Natural killer cell (primary cell): ENCODE measurements around the gene SYNGR3. TPM values are rescaled to one million over a fixed set of nuclear protein-coding genes. Genes with fewer than 3 reads are reported as not detected.
"Not testable (repeated sequence)": the region's sequence is repeated elsewhere in the genome, so short reads cannot be mapped to it uniquely, and the experiment has no call there.

Experiments
- ATAC-seq, 3 donors: fragments of 150-1000 bp in 2 of 3; fragments of 200-7000 bp in 1 of 3; cut with Tn5 transposase; 1 replicate in 1 of 3; 2 replicates in 2 of 3; pipeline ENCODE4 v1.10.0; 2021; ENCODE audit warnings: mild to moderate bottlenecking in 2 of 3, moderate library complexity in 2 of 3
- DNase-seq, 2 donors: peaks; one replicate each; pipeline versions ENCODE4 v3.0.0 to v3.0.0-alpha.2; 2013 to 2021; ENCODE audit warnings: mixed read lengths in 1 of 2
- H3K27ac ChIP-seq: one replicate; pipeline ENCODE4 v1.5.1; 2013; ENCODE audit warnings: mild to moderate bottlenecking, low read length
- H3K27me3 ChIP-seq: one replicate; pipeline ENCODE4 v1.6.1; 2013; ENCODE audit warnings: low read length; ENCODE audit not compliant: control insufficient read depth, insufficient read depth
- H3K36me3 ChIP-seq: one replicate; pipeline ENCODE4 v1.6.1; 2013; ENCODE audit warnings: low read length; ENCODE audit not compliant: control insufficient read depth, insufficient read depth
- H3K4me1 ChIP-seq: one replicate; pipeline ENCODE4 v1.6.1; 2013; ENCODE audit warnings: low read length; ENCODE audit not compliant: control insufficient read depth, insufficient read depth
- H3K4me3 ChIP-seq: one replicate; pipeline ENCODE4 v1.5.1; 2013; ENCODE audit warnings: low read length
- H3K9me3 ChIP-seq: one replicate; pipeline ENCODE4 v1.6.1; 2013; ENCODE audit warnings: low read length; ENCODE audit not compliant: control insufficient read depth, insufficient read depth
- H3K27ac Mint-ChIP-seq, 2 donors: one replicate each; pipeline ENCODE4 v1.8.0; 2022; ENCODE audit warnings: mild to moderate bottlenecking in 2 of 2, mixed read lengths in 2 of 2, moderate library complexity in 1 of 2
- H3K27me3 Mint-ChIP-seq, 2 donors: one replicate each; pipeline ENCODE4 v1.8.0; 2022; ENCODE audit warnings: low read depth in 2 of 2, mixed read lengths in 2 of 2
- H3K36me3 Mint-ChIP-seq: one replicate; pipeline ENCODE4 v1.8.0; 2022; ENCODE audit warnings: mixed read lengths
- H3K4me1 Mint-ChIP-seq, 2 donors: one replicate each; pipeline ENCODE4 v1.8.0; 2022; ENCODE audit warnings: mixed read lengths in 2 of 2
- H3K4me3 Mint-ChIP-seq: one replicate; pipeline ENCODE4 v1.8.0; 2022; ENCODE audit warnings: mild to moderate bottlenecking, moderate library complexity, mixed read lengths
- H3K9me3 Mint-ChIP-seq, 2 donors: one replicate each; pipeline ENCODE4 v1.8.0; 2022; ENCODE audit warnings: mixed read lengths in 2 of 2
- WGBS: methylation state at CpG from one replicate; pipeline ENCODE4 v1.1.7; 2013; ENCODE audit warnings: missing lambda C conversion rate; ENCODE audit not compliant: insufficient coverage; 5-methylcytosine and 5-hydroxymethylcytosine counted together
- intact Hi-C: fragments of 100-400 bp; cut with micrococcal nuclease; formaldehyde crosslinking; loops from one replicate; pipeline ENCODE4 v1.14.2; 2022
- total RNA-seq, 4 donors: library from RNA; stranded (reverse); fragments of 120-200 nt in 1 of 4; gene quantifications; one replicate each; pipeline versions ENCODE4 v1.2.3 to v1.2.4, GENCODE V29; 2013 to 2022
- TF ChIP-seq, protein P1 (sequence below): fragments of 200-600 bp; IDR thresholded peaks from one replicate; pipeline ENCODE4 v1.8.0; 2022; ENCODE audit warnings: antibody characterized with exemption

Gene SYNGR3
- total RNA-seq, 3 donors from 2014 or later (not counting 1 experiment from before 2014, with no cell fraction given): 10.3 to 19.3 (median 19.1) TPM

DNA sequence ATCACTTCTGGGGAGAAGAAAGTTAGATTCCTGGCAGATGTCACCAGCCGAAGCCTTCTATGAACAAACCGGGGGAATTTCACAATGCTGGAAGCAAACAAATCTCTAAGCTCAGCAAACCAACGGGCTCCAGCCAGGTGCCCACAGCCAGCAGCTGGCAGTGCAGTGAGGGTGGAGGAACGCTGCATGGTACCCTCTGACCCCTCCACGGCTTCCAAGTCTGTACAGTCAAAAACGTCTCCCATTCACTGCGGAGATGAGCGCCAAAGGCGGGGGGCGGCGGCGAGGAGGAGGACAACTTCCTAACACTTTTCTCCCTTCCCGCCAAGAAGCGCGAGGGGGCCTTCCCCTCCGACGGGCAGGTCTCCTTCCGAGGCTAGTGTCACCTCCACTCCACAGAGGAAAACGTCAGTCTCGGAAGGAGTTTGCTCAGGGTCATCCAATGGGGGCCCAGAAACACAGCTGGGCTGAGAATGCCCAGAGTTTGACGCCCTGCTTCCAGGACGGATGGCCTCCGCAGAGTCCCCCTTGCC lies 18.9 kb downstream of the SYNGR3 start:
- intact Hi-C loops: loop anchor here (10.0 kb wide), 2 partner anchors 476 to 656 kb away; no protein-coding TSS in a partner anchor
- WGBS: 3% methylated on average over 23 of the region's 23 CpGs
- ATAC-seq: no peak
- peaks cover 61% of the 10 kb centered on the region for H3K4me1 ChIP-seq
- peak overlapping the region; percentile 58 for H3K27ac ChIP-seq
- no peaks in the 10 kb centered on the region for H3K27me3 Mint-ChIP-seq
- H3K9me3 Mint-ChIP-seq: no peaks in the 10 kb centered on the region
- peaks cover 28 to 54% of the 10 kb centered on the region in 2 donors for H3K4me1 Mint-ChIP-seq
- peak overlapping the region; percentile 76 to 94 for H3K27ac Mint-ChIP-seq
- peak in 1 of 2 donors; percentile 49 for DNase-seq
- H3K36me3 Mint-ChIP-seq: no peaks in the 10 kb centered on the region
- no peaks in the 10 kb centered on the region for H3K27me3 ChIP-seq
- TF ChIP-seq, protein P1, sequence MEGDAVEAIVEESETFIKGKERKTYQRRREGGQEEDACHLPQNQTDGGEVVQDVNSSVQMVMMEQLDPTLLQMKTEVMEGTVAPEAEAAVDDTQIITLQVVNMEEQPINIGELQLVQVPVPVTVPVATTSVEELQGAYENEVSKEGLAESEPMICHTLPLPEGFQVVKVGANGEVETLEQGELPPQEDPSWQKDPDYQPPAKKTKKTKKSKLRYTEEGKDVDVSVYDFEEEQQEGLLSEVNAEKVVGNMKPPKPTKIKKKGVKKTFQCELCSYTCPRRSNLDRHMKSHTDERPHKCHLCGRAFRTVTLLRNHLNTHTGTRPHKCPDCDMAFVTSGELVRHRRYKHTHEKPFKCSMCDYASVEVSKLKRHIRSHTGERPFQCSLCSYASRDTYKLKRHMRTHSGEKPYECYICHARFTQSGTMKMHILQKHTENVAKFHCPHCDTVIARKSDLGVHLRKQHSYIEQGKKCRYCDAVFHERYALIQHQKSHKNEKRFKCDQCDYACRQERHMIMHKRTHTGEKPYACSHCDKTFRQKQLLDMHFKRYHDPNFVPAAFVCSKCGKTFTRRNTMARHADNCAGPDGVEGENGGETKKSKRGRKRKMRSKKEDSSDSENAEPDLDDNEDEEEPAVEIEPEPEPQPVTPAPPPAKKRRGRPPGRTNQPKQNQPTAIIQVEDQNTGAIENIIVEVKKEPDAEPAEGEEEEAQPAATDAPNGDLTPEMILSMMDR: no peak
- H3K9me3 ChIP-seq: no peaks in the 10 kb centered on the region
- peak overlapping the region; percentile 76 for H3K4me3 Mint-ChIP-seq
- peak overlapping the region; percentile 32 for H3K4me3 ChIP-seq
- H3K36me3 ChIP-seq: no peaks in the 10 kb centered on the region

DNA sequence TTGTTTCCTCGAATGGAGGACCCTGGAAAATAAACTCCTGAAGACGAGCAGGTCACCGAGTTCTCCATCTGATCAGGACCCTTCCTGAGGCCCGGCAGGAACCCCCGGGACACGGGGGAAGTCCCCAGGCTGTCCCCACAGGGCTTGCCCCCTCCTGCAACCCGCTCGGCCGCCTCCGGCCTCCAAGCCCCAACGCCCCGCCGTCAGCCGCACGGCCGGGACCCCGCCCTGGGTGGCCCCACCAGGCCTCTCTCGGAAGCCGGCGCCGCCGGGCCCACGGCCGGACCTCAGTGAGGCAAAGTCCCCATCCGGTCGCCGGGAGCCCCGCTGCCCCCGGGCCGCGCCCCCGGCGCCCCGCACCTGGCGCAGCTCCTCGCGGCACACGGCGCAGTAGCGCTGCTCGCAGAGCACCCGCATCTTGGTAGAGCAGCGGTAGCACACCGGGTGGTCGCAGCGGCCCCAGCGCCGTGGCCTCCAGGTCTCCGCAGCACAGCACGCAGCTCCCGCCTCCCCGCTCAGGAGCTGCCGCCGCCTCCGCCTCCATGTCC lies 19.5 kb downstream of the SYNGR3 start:
- ATAC-seq (peak; percentile 27 to 41 (median 40)), DNase-seq (peak in 1 of 2 donors; percentile 32)
- no peaks in the 10 kb centered on the region for H3K27me3 ChIP-seq
- peak overlapping the region; percentile 58 for H3K27ac ChIP-seq
- peak overlapping the region; percentile 32 for H3K4me3 ChIP-seq
- Mint-ChIP-seq H3K27me3 (no peaks in the 10 kb centered on the region), H3K9me3 (no peaks in the 10 kb centered on the region), H3K27ac (peak overlapping the region; percentile 76 to 94), H3K4me3 (peak overlapping the region; percentile 76), H3K36me3 (no peaks in the 10 kb centered on the region), H3K4me1 (peaks cover 28 to 50% of the 10 kb centered on the region in 2 donors)
- TF ChIP-seq, protein P1: no peak
- H3K4me1 ChIP-seq: peaks cover 55% of the 10 kb centered on the region
- H3K36me3 ChIP-seq: no peaks in the 10 kb centered on the region
- WGBS: under 1% methylated on average over 55 of the region's 55 CpGs
- H3K9me3 ChIP-seq: no peaks in the 10 kb centered on the region
- intact Hi-C loops: loop anchor here (10.0 kb wide), 2 partner anchors 476 to 656 kb away; no protein-coding TSS in a partner anchor

DNA sequence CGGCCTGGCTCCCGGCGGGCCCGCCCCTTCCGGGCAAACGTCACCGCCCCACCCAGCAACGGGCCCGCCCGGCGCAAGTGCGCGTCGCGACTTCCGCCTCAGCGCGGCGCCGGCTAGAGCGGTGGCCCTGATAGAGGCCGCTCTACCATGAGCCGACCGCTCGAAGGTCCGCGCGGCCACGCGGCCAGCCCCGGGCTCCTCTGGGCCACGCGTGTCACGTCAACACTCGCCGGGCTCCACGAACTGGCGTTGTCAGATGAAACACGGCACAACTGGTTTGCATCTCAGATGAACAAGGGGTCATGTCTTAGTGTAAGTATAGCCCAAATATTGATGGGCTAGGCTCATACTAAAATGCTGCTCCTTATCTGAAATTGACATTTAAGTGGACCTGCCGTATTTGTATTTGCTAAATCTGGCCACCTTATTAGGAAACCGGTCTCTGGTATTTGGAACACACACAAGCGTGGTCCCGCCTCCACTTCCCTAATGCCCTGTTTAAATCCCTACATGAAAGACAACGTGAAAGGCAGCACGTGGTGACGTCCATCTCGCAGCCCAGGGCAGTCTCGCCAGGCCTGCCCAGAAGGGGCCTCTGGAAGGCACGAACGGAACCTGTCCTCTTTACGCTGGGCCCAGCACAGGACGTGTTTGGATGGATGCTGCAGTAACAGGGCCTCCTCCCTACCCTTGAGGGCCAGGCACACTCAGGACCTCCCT lies 20.2 kb downstream of the SYNGR3 start, which contains the start of gene ZNF598:
ZNF598 (minus strand) TSS at position 31 of the 720 bp plus-strand sequence.
- no peaks in the 10 kb centered on the region for H3K27me3 Mint-ChIP-seq
- peaks cover 50% of the 10 kb centered on the region for H3K4me1 ChIP-seq

DNA sequence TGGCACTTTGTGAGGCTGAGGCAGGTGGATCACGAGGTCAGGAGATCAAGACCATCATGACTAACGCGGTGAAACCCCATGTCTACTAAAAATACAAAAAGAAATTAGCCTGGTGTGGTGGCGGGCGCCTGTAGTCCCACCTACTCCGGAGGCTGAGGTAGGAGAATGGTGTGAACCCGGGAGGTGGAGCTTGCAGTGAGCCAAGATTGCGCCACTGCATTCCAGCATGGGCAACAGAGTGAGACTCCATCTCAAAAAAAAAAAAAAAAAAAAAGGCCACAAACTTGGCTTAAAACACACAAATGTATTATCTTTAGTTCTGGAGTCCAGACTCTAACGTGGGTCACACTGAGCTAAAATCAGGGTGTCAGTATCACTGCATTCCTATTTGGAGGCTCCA lies 22.0 kb downstream of the SYNGR3 start:
- intact Hi-C loops, ATAC-seq, H3K4me3 Mint-ChIP-seq, DNase-seq, H3K36me3 Mint-ChIP-seq, H3K9me3 ChIP-seq, H3K27ac Mint-ChIP-seq, H3K9me3 Mint-ChIP-seq, H3K27me3 ChIP-seq, H3K4me3 ChIP-seq, H3K27ac ChIP-seq, H3K27me3 Mint-ChIP-seq, H3K36me3 ChIP-seq: not testable (repeated sequence)
- H3K4me1 ChIP-seq: peaks cover 35% of the 10 kb centered on the region
- 74% methylated on average over 5 of the region's 9 CpGs for WGBS
- peaks cover 24 to 29% of the 10 kb centered on the region in 2 donors for H3K4me1 Mint-ChIP-seq

More for the DNA sequence above, 20.2 kb downstream of the SYNGR3 start, which contains the start of gene ZNF598:
- Mint-ChIP-seq H3K9me3 (no peaks in the 10 kb centered on the region), H3K27ac (peak within 1 kb of the TSS; percentile 93 to 94), H3K4me3 (peak within 1 kb of the TSS; percentile 87), H3K4me1 (peaks cover 28 to 45% of the 10 kb centered on the region in 2 donors), H3K36me3 (no peaks in the 10 kb centered on the region)
- DNase-seq: peak; percentile 84 to 93
- TF ChIP-seq, protein P1: no peak
- peak within 1 kb of the TSS; percentile 82 for H3K4me3 ChIP-seq
- WGBS: 3% methylated on average over 52 of the region's 52 CpGs
- peak within 1 kb of the TSS; percentile 98 for H3K27ac ChIP-seq
- intact Hi-C loops: loop anchor here (10.0 kb wide), 2 partner anchors 475 to 655 kb away; no protein-coding TSS in a partner anchor
- ATAC-seq: peak; percentile 94 to 99 (median 98)
- H3K27me3 ChIP-seq: no peaks in the 10 kb centered on the region
- no peaks in the 10 kb centered on the region for H3K36me3 ChIP-seq
- H3K9me3 ChIP-seq: no peaks in the 10 kb centered on the region
